ENCODE results near the gene PLEKHG7.
A peak's percentile ranks its signal among the peaks of the same experiment; 100 is the strongest.

PLEKHG7 gene

DNA sequence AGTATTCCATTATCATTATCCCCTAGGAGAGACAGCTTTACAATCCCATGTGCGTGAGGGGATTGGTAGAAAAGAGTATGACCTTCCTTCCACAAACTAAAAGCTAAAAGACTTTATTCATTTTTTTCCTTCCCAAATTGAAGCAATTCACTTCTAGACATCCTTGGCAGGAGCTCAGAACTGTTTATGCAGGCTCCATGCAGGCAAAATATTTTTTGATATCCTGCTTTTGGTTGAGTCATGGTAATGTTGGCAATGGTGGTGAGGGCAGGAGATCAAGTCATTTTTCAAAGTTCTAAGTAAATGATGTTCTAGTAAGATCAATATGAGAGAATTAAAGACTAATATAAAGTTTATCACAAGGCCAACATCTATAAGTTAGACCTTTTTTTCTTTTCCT lies 1.3 kb upstream of the PLEKHG7 start:
- Histone ChIP-seq H3K9ac (ENCODE audit: insufficient read length) (no peak overlapping the region), H3K36me3 (ENCODE audit: insufficient read depth, low read length) (no peaks in the 10 kb centered on the region), H3K27ac (no peak overlapping the region), H3K9me3 (ENCODE audit: low read depth, low read length) (no peaks in the 10 kb centered on the region), H3K4me3 (no peak overlapping the region)
- TF ChIP-seq EZH2 (IDR thresholded peaks at IDR 0.05), result no peak
- no peak for TF ChIP-seq FOXP2 (optimal IDR thresholded peaks at IDR 0.05; ENCODE audit: control extremely low read depth, extremely low read length, insufficient read depth)
- no peak for TF ChIP-seq POLR2AphosphoS5 (IDR thresholded peaks at IDR 0.05; ENCODE audit: borderline replicate concordance, low read depth, low read length)
- no peak for DNase-seq (ENCODE audit: low read depth, low spot score)

DNA sequence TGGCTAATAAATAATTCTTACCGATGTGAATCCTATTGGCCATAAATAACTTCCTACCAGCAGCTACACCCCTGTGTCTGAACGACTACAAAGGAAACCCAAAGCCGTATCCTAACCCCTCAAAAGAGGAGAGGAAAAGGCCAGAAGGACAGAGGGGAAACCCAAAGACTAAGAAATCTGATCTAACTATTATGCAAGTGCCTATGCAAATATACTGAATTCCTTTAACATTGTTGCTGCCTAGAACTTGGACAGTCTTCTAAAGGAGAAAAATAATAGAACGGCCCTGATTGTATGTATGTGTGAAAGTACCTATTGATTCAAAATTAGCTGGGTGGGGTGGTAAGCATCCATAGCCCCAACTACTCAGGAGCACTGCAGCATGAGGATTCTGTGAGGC lies 997 bp downstream of the PLEKHG7 start:
- no peak overlapping the region for H3K27ac ChIP-seq
- no peak overlapping the region for H3K4me3 ChIP-seq
- no peak for TF ChIP-seq FOXP2 (optimal IDR thresholded peaks at IDR 0.05; ENCODE audit: control extremely low read depth, extremely low read length, insufficient read depth)
- no peak for TF ChIP-seq EZH2 (IDR thresholded peaks at IDR 0.05)
- no peak for TF ChIP-seq POLR2AphosphoS5 (IDR thresholded peaks at IDR 0.05; ENCODE audit: borderline replicate concordance, low read depth, low read length)
- no peak overlapping the region for H3K9ac ChIP-seq (ENCODE audit: insufficient read length)
- H3K9me3 ChIP-seq (ENCODE audit: low read depth, low read length), result no peaks in the 10 kb centered on the region
- H3K36me3 ChIP-seq (ENCODE audit: insufficient read depth, low read length), result no peaks in the 10 kb centered on the region
- no peak for DNase-seq (ENCODE audit: low read depth, low spot score)

DNA sequence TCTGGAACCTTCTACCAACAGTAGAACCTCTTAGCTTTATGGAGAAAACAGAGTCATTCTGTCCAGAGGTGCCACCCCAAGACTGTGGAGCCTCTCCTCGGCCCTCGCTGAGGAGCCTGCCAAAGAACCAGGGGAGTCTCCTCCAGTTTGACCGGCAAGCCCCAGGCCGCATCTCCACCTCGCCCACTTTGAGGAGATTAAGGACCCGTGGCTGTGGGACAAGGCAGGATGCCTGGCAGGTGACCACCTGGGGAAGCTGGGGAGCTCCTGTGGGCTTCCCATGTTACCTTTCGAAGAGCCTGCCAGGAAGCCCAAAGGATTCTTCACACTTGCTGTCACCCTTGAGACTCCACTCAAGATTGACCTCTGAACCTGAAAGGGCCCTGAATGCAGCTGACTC lies 3.8 kb downstream of the PLEKHG7 start:
- no peak overlapping the region for H3K4me3 ChIP-seq
- TF ChIP-seq FOXP2 (optimal IDR thresholded peaks at IDR 0.05; ENCODE audit: control extremely low read depth, extremely low read length, insufficient read depth), result no peak
- no peak for TF ChIP-seq POLR2AphosphoS5 (IDR thresholded peaks at IDR 0.05; ENCODE audit: borderline replicate concordance, low read depth, low read length)
- no peak for TF ChIP-seq EZH2 (IDR thresholded peaks at IDR 0.05)
- H3K9me3 ChIP-seq (ENCODE audit: low read depth, low read length), result no peaks in the 10 kb centered on the region
- no peaks in the 10 kb centered on the region for H3K36me3 ChIP-seq (ENCODE audit: insufficient read depth, low read length)
- H3K9ac ChIP-seq (ENCODE audit: insufficient read length), result no peak overlapping the region
- no peak overlapping the region for H3K27ac ChIP-seq
- no peak for DNase-seq (ENCODE audit: low read depth, low spot score)

DNA sequence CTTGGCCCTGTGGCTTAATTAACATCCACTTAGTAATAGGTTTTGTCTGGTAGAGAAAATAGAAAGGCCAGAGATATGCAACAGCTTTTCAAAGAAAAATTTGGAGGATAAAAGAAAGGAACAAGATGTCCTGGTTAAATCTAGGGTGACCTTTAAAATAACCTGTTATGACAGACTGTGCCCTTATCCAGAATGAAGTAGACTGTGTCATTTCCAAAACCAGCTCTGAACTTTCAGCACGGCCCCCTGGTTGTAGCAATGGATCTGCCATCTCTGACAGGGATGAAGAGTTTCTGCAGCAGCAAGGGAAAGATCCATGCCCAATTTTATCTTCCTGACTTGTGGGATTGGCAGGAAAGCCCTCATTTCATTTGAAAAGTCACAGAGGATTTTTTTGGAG lies 5.1 kb downstream of the PLEKHG7 start:
- TF ChIP-seq POLR2AphosphoS5 (IDR thresholded peaks at IDR 0.05; ENCODE audit: borderline replicate concordance, low read depth, low read length), result no peak
- TF ChIP-seq FOXP2 (optimal IDR thresholded peaks at IDR 0.05; ENCODE audit: control extremely low read depth, extremely low read length, insufficient read depth), result no peak
- TF ChIP-seq EZH2 (IDR thresholded peaks at IDR 0.05), result no peak
- H3K9ac ChIP-seq (ENCODE audit: insufficient read length), result no peak overlapping the region
- no peaks in the 10 kb centered on the region for H3K9me3 ChIP-seq (ENCODE audit: low read depth, low read length)
- no peak overlapping the region for H3K27ac ChIP-seq
- H3K4me3 ChIP-seq, result no peak overlapping the region
- no peaks in the 10 kb centered on the region for H3K36me3 ChIP-seq (ENCODE audit: insufficient read depth, low read length)
- no peak for DNase-seq (ENCODE audit: low read depth, low spot score)

DNA sequence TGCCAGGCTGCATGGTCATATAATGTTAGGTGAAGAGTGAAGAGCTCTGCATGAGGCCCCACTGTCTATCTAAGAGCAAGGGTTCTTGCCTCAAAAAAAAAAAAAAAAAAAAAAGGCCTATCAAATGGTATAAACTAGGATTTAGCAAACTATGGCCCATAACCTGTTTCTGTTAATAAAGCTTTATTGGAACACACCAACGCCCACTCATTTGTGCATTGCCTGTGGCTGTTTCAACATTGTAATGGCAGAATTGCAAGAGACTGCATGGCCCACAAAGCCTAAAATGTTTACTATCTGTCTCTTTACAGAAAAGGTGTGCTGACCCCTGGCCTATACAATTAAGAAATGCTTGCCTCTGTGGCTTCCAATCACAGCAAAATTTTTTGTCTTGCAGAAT lies 12.8 kb downstream of the PLEKHG7 start:
- H3K36me3 ChIP-seq (ENCODE audit: insufficient read depth, low read length), result no peaks in the 10 kb centered on the region
- H3K4me3 ChIP-seq, result no peak overlapping the region
- H3K27ac ChIP-seq, result no peak overlapping the region
- no peak for DNase-seq (ENCODE audit: low read depth, low spot score)
- no peak overlapping the region for H3K9ac ChIP-seq (ENCODE audit: insufficient read length)
- TF ChIP-seq EZH2 (IDR thresholded peaks at IDR 0.05), result no peak
- TF ChIP-seq FOXP2 (optimal IDR thresholded peaks at IDR 0.05; ENCODE audit: control extremely low read depth, extremely low read length, insufficient read depth), result no peak
- TF ChIP-seq POLR2AphosphoS5 (IDR thresholded peaks at IDR 0.05; ENCODE audit: borderline replicate concordance, low read depth, low read length), result no peak
- no peaks in the 10 kb centered on the region for H3K9me3 ChIP-seq (ENCODE audit: low read depth, low read length)

DNA sequence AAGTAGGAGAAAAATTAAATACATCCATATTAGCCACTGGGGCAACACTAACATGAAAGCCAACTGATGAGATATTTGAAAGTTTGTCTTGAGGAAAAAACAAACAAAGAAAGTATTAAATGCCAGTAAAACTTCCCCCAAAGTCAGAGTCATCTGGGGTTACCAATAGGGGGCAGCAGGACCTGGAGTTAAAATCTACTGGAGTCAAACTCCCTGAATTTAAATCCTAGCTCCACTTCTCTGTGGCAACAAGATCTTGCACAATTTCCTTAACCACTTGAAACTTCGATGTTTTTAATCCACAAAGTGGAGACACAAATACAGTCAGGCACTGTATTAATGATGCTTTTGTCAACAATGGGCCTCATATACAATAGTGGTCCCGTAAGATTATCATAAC lies 14.4 kb downstream of the PLEKHG7 start:
- H3K4me3 ChIP-seq, result no peak overlapping the region
- no peak overlapping the region for H3K9ac ChIP-seq (ENCODE audit: insufficient read length)
- H3K9me3 ChIP-seq (ENCODE audit: low read depth, low read length), result no peaks in the 10 kb centered on the region
- TF ChIP-seq EZH2 (IDR thresholded peaks at IDR 0.05) (no peak), FOXP2 (optimal IDR thresholded peaks at IDR 0.05; ENCODE audit: control extremely low read depth, extremely low read length, insufficient read depth) (no peak), POLR2AphosphoS5 (IDR thresholded peaks at IDR 0.05; ENCODE audit: borderline replicate concordance, low read depth, low read length) (no peak)
- H3K36me3 ChIP-seq (ENCODE audit: insufficient read depth, low read length), result no peaks in the 10 kb centered on the region
- peak; percentile 75 for DNase-seq (ENCODE audit: low read depth, low spot score)
- H3K27ac ChIP-seq, result no peak overlapping the region

DNA sequence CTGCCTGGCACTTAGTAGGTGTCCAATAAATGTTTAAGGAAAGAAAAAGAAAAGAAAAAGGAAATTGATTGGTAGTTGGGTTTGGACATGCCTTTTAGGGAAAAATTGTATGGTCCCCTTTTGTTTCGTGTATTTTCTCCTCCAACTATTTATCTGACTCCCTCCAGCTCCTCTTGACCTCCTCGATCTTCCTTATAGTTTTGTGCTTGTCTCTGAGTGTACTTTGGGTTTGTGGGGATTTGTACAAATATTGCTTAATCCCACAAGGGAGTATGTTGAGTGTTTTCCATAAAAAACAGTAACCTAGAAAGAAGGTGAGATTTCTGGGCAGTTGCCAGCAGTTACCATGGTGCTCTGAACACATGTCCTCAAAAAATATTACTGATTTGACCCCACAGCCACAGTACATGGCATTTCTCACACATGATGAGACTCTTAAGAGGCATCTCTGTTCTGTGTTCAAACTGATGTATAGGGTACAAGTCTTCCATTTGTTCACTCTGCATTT lies 15.7 kb downstream of the PLEKHG7 start:
- no peak for DNase-seq (ENCODE audit: low read depth, low spot score)
- no peak overlapping the region for H3K27ac ChIP-seq
- H3K36me3 ChIP-seq (ENCODE audit: insufficient read depth, low read length), result no peaks in the 10 kb centered on the region
- H3K4me3 ChIP-seq, result no peak overlapping the region
- H3K9ac ChIP-seq (ENCODE audit: insufficient read length), result no peak overlapping the region
- H3K9me3 ChIP-seq (ENCODE audit: low read depth, low read length), result no peaks in the 10 kb centered on the region
- TF ChIP-seq EZH2 (IDR thresholded peaks at IDR 0.05) (no peak), FOXP2 (optimal IDR thresholded peaks at IDR 0.05; ENCODE audit: control extremely low read depth, extremely low read length, insufficient read depth) (no peak), POLR2AphosphoS5 (IDR thresholded peaks at IDR 0.05; ENCODE audit: borderline replicate concordance, low read depth, low read length) (no peak)

DNA sequence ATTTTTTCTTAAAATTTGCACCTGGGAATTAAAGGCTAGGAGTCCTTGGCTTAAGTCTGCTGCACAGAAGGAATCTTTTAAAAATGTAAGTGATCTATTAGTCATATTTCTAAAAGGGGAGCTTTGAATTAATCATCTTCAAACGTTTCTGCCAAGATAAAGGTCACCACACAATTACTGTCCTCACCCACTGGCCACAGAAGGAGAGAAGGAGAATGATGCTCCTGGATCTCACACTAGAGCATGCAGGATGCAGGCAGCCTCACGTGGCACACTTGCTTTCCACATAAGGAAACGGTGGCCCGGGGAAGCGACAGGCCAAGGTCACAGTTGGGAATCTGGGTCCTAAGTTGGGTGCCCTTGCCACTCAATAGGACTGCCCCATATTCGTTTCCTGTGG lies 16.9 kb downstream of the PLEKHG7 start:
- no peak for DNase-seq (ENCODE audit: low read depth, low spot score)
- no peak overlapping the region for H3K9ac ChIP-seq (ENCODE audit: insufficient read length)
- no peak for TF ChIP-seq FOXP2 (optimal IDR thresholded peaks at IDR 0.05; ENCODE audit: control extremely low read depth, extremely low read length, insufficient read depth)
- TF ChIP-seq EZH2 (IDR thresholded peaks at IDR 0.05), result no peak
- no peak for TF ChIP-seq POLR2AphosphoS5 (IDR thresholded peaks at IDR 0.05; ENCODE audit: borderline replicate concordance, low read depth, low read length)

DNA sequence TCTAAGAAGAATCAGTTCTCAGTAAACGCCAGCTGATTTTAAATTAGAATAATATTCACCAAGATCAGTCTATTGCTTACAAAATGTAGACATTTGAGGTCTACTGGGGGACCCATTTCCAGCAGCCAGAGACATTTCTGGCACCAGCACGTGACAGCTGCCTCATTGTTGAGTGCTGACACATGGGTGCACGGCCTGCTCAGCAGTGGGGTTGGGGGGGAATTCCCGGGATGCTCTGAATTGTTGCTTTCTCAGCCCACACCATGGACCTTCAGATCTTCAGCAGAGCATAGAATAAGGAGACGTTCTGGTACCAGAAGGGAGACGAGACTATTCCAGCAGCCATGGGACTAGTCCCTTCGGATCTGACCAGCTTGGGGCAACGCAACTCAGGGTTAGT lies 18.3 kb downstream of the PLEKHG7 start:
- no peak overlapping the region for H3K9ac ChIP-seq (ENCODE audit: insufficient read length)
- no peak for DNase-seq (ENCODE audit: low read depth, low spot score)

More for the DNA sequence above, 16.9 kb downstream of the PLEKHG7 start:
- Histone ChIP-seq H3K9me3 (ENCODE audit: low read depth, low read length) (no peaks in the 10 kb centered on the region), H3K36me3 (ENCODE audit: insufficient read depth, low read length) (no peaks in the 10 kb centered on the region), H3K27ac (no peak overlapping the region), H3K4me3 (no peak overlapping the region)

More for the DNA sequence above, 18.3 kb downstream of the PLEKHG7 start:
- H3K9me3 ChIP-seq (ENCODE audit: low read depth, low read length), result no peaks in the 10 kb centered on the region
- H3K27ac ChIP-seq, result no peak overlapping the region
- no peaks in the 10 kb centered on the region for H3K36me3 ChIP-seq (ENCODE audit: insufficient read depth, low read length)
- no peak for TF ChIP-seq EZH2 (IDR thresholded peaks at IDR 0.05)
- TF ChIP-seq FOXP2 (optimal IDR thresholded peaks at IDR 0.05; ENCODE audit: control extremely low read depth, extremely low read length, insufficient read depth), result no peak
- TF ChIP-seq POLR2AphosphoS5 (IDR thresholded peaks at IDR 0.05; ENCODE audit: borderline replicate concordance, low read depth, low read length), result no peak
- H3K4me3 ChIP-seq, result no peak overlapping the region
